T-helper 1 cell treated with Interleukin-12 subunit alpha and Interleukin-12 subunit beta and Interleukin-4 antibody, amounts not matched to agents 30 μg/mL and 1 μg/mL, for 36 hours (primary cell): Measurements from ENCODE around the gene ERMAP.

Source experiments
- H3K27ac Mint-ChIP-seq: one replicate; pipeline ENCODE4 v1.8.0; 2021; ENCODE audit warnings: mild to moderate bottlenecking, mixed read lengths
- H3K27me3 Mint-ChIP-seq: one replicate; pipeline ENCODE4 v1.8.0; 2021; ENCODE audit warnings: low read depth, mixed read lengths
- H3K36me3 Mint-ChIP-seq: one replicate; pipeline ENCODE4 v1.8.0; 2021; ENCODE audit warnings: low read depth, mixed read lengths
- H3K4me1 Mint-ChIP-seq: one replicate; pipeline ENCODE4 v1.8.0; 2021; ENCODE audit warnings: low read depth, mixed read lengths
- H3K4me3 Mint-ChIP-seq: one replicate; pipeline ENCODE4 v1.8.0; 2021; ENCODE audit warnings: mild to moderate bottlenecking, moderate library complexity, mixed read lengths
- H3K9me3 Mint-ChIP-seq: one replicate; pipeline ENCODE4 v1.8.0; 2021; ENCODE audit warnings: mixed read lengths

ERMAP gene

DNA sequence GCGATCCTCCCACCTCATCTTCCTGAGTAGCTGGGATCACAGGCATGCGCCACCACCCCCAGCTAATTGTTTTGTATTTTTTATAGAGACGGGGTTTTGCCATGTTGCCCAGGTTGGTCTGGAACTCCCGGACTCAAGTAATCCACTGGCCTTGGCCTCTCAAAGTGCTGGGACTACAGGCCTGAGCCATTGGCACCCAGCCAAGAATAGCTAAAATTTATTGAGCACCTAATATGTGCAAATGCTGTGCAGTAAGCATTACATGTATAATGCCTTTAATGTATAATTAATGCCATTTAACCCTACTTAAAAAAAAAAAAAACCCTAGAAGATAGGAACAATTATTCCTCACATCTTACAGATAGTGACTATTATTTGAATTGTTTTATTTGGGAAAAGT lies 72.3 kb downstream of the ERMAP start:
- Mint-ChIP-seq H3K4me1 (no peaks in the 10 kb centered on the region), H3K4me3 (no peak overlapping the region), H3K9me3 (no peaks in the 10 kb centered on the region), H3K27me3 (peaks cover 19% of the 10 kb centered on the region), H3K27ac (no peak overlapping the region), H3K36me3 (no peaks in the 10 kb centered on the region)

DNA sequence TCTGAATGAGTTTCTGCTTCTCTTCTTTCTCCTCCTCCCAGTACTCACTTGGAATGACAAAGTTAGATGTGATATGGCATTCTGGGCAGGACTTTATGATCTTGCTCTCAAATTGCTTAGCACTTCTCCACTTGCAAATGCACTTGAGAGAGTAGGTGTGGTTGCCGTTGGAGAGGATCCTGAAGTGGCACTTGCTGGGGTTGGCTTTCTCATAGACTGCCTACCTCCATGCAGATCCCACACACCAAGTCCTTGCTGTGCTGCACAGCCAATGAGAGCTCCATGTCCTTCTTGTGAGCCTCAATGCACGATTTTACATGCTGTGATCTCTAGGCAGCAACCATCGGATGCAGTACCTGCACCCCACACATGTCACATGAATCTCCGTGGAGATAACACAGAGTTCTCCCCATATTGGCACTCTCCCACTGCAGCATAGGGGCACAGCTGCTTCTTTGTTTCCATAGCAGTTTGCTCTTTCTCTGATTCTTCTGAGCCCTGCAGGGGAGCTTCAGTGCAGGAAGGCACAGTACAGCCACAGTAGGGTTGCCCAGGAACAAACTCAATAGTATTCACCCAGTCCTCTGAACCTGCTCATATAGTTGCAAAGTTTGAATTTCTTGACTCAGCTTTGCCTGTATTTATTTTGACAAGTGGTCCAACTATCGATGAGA lies 74.7 kb downstream of the ERMAP start:
- no peaks in the 10 kb centered on the region for H3K4me1 Mint-ChIP-seq
- no peaks in the 10 kb centered on the region for H3K36me3 Mint-ChIP-seq
- no peak overlapping the region for H3K27ac Mint-ChIP-seq
- peaks cover 25% of the 10 kb centered on the region for H3K27me3 Mint-ChIP-seq
- no peak overlapping the region for H3K4me3 Mint-ChIP-seq
- no peaks in the 10 kb centered on the region for H3K9me3 Mint-ChIP-seq
